ENCODE results near the gene FUBP1.

The FUBP1 gene

DNA sequence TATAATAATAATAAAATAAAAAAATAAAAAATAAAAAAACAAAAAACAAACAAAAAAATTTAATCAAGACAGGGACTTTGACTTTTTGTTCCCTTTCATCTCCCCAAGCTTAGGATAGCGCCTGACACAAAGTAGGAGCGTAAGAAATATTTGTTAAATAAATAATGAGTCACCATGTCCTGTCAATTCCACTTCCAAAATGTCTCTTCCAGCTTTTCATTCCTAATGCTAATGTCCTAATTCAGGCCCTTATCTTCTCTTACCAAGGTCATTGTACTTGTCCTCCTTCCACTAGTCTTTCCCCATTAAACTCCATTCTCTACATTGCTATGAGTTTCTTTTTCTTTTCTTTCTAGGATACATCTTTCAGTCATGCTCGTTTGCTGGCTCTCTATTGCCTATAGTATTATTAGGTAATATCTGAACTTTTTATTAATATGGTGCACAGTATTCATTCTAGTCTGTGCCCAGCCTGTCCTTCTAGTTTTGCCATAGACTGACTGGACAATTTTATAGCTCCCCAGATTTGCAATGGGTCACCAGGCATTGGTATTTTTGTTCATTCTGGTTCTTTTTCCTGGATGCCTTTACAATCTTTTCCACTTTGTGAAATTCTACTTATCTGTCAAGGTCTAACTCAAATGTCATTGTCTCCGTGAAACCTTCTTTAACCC, 79.1 kb downstream of the FUBP1 start:
- TF ChIP-seq POLR2AphosphoS5 (IDR thresholded peaks at IDR 0.05; ENCODE audit: low read depth, low read length): no peak
- no peak for TF ChIP-seq SPI1 (IDR thresholded peaks at IDR 0.05; ENCODE audit: low read depth, low read length)
- TF ChIP-seq POLR2A (IDR thresholded peaks at IDR 0.05; ENCODE audit: low read depth, low read length): no peak
- TF ChIP-seq PAX5 (IDR thresholded peaks at IDR 0.05; ENCODE audit: insufficient read depth, low read length, severe bottlenecking): no peak
- FAIRE-seq: no peak
- DNase-seq (ENCODE audit: insufficient read length, low spot score): no peak
